ELR (cell line): ENCODE results near the gene LYPLA2.
"Not testable (repeated sequence)": the region's sequence is repeated elsewhere in the genome, so short reads cannot be mapped to it uniquely, and the experiment has no call there.

ENCODE experiments used
- DNase-seq: peaks from one replicate; pipeline ENCODE4 v3.0.0-alpha.2; 2015; ENCODE audit warnings: low read depth

Gene LYPLA2

DNA sequence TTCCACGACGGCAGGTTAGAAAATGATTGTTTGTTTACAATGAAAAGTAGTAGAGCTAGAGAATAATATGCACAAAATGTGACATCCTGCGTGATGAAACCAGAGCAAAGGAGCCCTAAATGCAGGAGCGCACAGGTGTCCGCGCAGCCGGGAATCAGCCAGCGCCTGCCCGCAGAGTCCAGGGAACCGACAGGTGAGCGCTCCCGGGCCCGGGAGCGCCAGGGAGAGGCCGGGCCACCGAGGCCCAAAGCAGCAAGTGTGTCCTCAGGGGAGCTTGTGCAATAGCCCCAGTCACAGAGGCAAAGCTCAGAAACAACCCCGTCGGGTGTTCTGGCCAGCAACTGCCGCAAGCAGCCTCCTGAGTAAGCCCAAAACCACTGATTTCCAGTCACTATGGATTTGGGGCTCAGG lies 10.4 kb downstream of the LYPLA2 start:
- no peak for DNase-seq

DNA sequence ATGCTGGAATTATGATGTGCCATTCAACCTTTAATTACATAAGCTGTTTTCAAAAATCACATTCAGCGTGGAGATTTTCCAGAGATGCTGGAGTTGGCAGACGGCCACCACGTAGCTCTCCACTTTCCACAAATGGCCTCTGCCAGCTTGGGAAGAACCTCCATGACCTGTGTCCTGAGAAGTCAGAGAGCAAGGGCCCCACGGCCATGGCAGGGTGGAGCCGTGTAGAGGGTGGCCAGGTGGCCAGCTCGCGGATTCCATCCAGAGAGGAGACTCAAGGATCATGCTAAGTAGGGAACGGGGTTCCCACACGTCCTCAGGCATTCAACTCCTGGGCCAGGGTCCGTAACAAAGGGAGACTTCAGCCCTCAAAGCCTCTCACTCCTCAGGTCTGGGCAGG lies 10.9 kb downstream of the LYPLA2 start:
- DNase-seq: no peak

GRCh38 chr1:23802809-23803342 lies 11.9 kb downstream of the LYPLA2 start:
- DNase-seq: not testable (repeated sequence)

DNA sequence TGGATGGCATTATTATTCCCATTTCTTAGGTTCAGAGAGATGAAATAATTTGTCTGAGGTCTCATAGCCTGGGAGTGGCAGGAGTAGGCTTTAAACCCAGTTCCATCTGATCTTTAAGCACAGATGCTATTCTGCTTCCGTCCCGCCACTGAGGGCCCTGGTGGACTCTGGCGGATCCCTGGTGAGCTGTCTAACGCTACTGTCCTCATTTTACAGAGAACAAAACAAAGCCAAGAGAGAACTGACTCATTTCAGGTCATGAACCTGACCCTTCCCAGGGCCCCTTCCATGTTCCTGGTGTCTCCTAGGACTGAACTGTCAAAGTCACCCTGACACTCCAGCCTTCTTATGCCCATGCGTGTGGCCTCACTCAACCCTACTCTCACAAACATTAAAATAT lies 12.7 kb downstream of the LYPLA2 start:
- no peak for DNase-seq

DNA sequence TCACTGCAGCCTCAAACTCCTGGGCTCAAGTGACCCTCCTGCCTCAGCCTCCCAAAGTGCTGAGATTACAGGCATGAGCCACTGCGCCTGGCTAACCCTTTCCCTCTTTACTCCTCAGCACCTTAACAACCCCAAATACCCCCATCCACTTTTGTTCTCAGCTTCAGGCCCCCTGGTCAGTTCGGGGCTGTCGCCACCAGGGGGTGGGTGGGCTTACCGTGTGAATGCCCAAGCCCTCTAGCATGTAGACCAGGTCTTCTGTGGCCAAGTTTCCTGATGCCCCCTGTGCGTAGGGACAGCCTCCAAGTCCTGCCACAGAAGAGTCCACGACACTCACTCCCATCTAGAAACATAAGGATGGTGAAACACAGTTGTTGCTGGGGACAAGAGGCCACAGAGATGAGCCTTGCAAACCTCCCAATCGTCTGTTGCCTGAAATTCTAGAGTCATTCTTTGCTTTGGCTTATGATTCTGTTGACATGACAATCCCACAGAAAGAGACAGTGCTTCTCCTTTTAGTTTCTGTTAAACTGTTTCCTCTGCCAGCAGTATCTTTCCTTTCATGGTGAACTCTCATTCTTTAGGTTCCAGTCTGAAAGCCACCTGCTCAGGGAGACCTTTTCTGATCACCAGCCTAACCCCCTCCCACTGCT lies 13.4 kb downstream of the LYPLA2 start:
- no peak for DNase-seq

DNA sequence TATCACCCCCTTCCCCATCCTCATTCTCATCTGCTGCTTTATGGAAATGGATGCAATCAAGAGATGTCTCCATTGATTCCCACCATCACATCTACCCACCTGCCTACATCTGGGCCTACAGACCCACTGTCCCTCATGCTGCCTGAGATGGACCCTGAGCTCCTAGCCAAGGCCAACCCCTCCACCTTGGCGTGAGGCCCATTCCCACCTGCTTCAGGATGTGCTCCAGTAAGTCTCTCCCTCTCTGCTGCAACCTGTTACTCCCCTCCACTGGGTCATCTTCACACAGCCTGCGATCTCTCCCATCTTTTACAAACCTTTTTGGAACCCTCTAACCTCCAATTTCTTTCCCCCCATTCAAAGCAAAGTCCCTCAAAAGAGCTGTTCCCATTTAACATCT lies 14.1 kb downstream of the LYPLA2 start:
- no peak for DNase-seq

GRCh38 chr1:23806280-23806679 lies 15.3 kb downstream of the LYPLA2 start:
- DNase-seq: no peak

GRCh38 chr1:23807453-23807852 lies 16.5 kb downstream of the LYPLA2 start:
- DNase-seq: no peak

DNA sequence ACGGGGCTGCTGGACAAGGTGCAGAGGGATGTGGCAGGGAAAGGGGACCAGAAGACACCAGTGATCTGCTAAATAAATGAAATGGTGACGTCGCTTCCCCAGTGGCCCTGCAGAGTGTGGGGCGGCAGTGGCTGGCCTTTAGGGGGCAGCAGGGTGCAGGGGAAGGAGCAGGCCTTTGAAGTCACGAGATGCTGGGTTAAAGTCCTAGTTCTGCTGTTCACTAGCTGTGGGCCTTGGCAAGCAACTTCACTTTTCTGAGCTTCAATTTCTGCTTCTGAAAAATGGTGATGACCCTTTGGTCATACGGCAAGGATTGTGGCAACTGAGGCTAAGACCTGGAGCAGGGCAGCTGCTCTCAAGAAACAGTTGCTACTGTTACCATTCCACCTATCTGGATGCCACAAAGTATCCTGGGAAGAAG lies 18.8 kb downstream of the LYPLA2 start:
- peak; percentile 69 for DNase-seq

DNA sequence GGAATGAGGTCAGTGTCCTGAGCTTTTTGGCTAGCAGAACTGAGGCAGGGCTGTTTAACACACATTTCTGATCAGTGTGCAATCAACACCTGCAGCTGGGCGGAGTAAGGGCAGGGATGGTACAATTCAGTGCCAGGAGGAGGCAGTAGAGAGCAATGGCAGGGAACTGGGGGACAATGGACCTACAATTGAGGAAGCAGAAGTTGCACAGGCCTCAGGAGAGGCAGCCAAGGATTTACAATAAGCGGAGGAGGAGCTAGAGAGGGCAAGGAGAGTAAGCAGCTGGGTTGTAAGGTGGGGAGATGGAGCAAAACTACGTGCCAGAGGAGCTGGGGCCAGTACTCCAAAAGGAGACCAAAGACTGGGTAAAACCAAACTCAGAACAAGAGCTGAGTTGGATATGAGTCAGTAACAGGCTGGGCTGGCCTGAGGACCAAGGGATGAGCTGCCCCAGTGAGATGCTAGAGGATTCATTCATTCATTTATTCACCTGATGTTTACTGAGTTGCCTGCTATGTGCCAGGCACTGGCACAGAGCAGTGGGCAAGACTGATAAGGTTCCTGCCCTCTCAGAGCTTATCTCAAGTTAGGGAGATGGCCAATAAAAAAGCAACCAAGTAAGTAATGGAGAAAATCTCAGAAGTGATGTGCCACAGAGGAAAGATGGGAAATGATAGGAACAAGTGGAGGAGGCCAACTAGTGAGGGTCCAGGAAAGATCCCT lies 20.0 kb downstream of the LYPLA2 start:
- DNase-seq: no peak

DNA sequence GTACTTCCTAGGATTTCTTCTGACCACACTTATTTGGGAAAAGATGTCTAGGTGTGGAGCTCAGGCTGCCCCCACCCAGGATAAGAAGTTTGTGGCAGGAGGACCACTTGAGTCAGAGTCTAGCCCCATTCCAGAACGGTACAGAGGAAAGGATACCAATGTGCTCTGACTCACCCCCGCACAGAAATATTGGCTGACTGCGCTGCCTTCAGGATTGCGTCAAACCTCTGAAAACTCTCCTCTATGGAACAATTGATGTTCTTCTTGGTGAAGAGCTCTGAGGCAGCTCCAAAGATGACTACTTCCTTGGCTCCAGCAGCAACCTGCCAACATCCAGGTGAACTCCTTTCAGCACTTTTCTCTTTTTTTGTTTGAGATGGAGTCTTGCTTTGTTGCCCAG lies 23.1 kb downstream of the LYPLA2 start:
- DNase-seq: peak; percentile 37

GRCh38 chr1:23816361-23816760 lies 25.4 kb downstream of the LYPLA2 start:
- no peak for DNase-seq

DNA sequence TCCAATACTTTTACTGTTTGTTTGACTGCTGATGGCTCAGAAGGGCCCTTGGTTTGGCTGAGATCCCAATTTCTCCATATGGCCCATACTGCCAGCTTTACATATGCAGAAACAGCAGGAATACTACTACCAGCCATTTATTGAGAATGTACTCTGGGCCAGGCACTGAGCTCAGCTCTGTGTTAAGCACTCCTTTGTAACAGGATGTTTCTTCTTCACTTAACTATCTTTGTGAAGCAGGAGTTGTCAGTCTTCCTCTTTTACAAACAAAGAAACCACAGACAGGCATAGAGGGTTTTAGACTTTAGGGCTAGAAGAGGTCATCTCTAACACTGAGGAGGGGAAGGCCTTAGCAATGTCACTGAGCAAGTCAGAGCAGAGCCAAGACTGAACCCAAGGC lies 26.0 kb downstream of the LYPLA2 start:
- no peak for DNase-seq

DNA sequence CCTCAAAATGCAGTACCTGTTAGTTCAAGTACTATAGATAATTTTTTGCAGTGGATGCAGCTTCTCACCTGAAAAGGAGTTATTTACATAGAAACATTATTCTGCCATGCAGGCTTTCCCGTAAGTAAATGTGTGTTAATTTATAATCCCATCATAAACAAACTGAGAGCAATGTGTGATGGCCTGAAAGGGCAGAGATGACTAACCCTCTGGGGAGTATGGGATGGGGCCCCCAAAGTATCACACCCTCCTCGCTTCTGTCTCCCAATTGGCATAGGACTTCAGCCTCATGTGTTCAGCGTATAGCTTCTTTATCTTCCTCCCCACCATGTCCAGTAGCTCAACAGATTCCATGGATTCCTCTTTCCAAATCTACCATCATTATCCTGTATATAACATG lies 26.7 kb downstream of the LYPLA2 start:
- no peak for DNase-seq

GRCh38 chr1:23823767-23824166 lies 32.8 kb downstream of the LYPLA2 start:
- DNase-seq: no peak

DNA sequence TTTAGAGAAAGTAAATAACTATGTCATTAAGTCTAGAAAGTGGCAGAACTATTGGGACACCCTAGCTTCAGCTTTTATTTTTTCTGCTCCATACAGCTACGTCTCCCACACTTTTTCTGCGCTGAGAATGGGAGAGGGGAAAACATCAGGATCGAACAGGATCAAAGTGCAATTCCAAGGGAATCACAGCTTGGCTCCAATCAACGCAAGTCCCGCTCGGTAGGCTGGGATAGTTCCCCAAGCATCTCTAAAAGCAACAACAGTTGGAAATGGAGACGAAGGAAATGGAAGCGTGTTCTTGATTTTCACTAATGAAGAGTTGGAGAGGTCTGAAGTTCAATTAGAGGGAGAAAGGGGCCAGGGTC lies 33.7 kb downstream of the LYPLA2 start:
- no peak for DNase-seq

DNA sequence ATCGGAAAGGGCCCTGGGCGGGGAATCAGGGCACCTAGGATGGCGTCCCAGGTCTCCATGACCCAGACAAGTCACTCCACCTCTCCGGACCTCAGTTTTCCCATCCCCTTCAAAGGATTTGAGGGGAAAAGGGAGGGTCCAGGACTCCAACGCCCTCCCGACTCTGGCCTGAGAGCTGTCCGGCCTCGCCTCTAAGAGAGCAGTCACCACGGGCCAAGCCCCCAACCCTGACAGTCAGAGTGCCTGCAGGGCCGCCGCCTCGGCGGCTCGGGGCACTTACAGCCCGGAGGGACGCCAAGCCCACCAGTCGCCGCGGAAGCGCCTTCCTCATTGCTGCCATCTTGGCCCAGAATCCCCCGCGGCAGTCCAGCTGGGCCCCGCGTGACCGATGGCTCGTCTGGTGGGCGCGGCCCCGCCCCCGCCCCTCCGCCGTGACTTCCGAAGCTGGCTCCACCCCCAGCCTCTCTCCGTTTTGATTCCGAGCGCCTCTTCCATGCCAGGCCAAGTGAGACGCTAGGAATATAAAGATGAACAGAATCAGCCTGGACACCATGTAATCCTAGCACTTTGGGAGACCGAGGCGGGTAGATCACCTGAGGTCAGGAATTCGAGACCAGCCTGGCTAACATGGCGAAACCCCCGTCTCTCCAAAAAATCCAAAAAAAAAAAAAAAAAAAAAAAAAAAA lies 34.3 kb downstream of the LYPLA2 start, which contains the start of gene HMGCL:
Gene HMGCL (minus strand): TSS at position 354 of the 686 bp plus-strand sequence. CDS start 14 bp downstream, at position 340.
- peak; percentile 92 for DNase-seq

GRCh38 chr1:23825762-23826522 lies 35.0 kb downstream of the LYPLA2 start:
- DNase-seq: no peak

DNA sequence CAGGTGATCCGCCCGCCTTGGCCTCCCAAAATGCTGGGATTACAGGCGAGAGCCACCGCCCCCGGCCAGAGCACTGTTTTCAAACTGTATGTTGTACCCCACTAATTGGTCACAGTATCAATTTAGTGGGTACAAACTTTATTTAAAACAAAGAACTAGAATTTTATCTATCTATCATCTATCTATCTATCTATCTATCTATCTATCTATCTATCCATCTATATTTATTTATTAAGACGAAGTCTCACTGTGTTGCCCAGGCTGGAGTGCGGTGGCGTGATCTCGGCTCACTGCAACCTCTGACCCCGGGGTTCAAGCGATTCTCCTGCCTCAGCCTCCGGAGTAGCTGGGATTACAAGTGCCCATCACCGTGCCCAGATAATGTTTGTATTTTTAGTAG lies 35.6 kb downstream of the LYPLA2 start:
- not testable (repeated sequence) for DNase-seq

- DNase-seq: no peak
These were observed 36.8 kb downstream of the LYPLA2 start for GRCh38 chr1:23827717-23828116.

DNA sequence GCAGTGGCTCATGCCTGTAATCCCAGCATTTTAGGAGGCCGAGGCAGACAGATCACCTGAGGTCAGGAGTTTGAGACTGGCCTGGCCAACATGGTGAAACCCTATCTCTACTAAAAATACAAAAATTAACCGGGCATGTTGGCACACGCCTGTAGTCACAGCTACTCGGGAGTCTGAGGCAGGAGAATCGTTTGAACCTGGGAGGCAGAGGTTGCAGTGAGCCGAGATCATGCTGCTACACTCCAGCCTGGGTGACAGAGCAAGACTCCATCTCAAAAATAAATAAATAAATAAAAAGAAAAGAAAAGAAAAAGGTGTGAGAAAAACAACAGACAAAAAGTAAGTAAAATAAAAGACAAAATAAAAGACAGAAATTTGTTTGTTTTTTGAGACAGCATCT lies 43.2 kb downstream of the LYPLA2 start:
- not testable (repeated sequence) for DNase-seq

DNA sequence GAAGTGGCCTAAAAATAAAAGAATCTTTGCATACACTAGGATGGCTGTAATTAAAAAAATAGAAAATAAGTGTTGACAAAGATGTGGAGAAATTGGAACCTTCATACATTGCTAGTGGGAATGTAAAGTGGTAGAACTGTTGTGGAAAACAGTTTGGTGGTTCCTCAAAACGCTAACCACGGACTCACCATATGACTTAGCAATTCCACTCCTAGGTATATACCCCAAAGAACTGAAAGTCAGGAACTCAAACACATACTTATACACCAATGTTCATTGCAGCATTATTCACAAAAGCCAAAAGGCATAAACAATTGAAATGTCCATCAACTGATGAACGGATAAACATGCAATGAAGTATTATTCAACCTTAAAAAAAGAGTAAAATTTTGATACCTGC lies 45.1 kb downstream of the LYPLA2 start:
- no peak for DNase-seq
